NCI-H146 treated with DMSO at 0.1 percent for 48 hours (cell line): ENCODE measurements around the gene PIM3.

Experiments
- DNase-seq: peaks from one replicate; lab custom pipeline; 2025; ENCODE audit not compliant: unreplicated experiment; lab: John Stamatoyannopoulos, UW

The PIM3 gene

DNA sequence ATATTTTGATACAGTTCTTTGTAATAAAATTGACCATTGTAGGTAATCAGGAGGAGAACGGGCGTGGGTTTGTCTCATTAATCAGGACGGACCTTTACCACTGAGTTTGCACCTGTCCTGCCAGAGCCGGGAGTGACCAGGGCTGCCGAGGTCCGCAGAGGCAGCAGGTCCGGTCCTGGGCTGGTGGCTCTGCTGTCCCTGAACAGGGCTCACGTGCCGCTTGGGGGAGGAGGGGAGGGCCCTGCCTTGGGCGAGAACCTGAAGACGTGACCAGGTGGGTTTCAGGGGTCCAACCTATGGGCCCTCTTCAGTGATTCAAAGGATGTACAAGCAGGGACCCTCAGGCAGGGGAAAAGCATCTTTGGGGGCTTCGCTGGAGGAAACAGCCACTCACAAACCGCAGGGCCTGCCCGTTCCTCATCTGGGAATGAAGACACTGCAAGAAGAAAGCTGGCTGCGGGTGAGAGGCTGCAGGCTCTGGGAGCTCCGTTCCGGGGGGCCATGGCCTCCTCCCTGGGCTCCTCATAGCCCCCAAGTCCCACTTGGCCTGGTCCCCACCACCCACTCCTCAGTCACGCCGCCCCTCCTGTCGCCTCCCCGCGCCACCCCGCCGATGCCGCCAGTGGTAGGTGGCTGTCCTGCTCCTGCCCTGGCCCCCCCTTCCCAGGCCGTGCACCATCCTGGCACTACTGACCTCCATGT lies 32.9 kb upstream of the PIM3 start:
- DNase-seq: no peak

DNA sequence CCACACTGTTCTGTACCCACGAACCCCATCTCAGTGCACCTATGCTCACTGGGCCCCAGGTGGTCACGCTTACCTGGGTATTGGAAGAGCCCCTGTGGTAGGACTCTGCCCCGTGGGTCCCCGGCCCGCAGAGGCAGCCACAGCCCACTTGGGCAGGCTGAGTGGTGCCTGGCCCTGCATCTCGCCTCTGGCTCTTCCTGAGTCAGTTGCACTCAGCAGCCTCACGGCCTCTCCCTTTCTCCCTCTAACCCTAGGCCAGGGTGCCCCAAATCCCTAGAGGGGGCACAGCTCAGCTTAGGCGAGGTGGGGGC lies 32.4 kb upstream of the PIM3 start:
- no peak for DNase-seq

DNA sequence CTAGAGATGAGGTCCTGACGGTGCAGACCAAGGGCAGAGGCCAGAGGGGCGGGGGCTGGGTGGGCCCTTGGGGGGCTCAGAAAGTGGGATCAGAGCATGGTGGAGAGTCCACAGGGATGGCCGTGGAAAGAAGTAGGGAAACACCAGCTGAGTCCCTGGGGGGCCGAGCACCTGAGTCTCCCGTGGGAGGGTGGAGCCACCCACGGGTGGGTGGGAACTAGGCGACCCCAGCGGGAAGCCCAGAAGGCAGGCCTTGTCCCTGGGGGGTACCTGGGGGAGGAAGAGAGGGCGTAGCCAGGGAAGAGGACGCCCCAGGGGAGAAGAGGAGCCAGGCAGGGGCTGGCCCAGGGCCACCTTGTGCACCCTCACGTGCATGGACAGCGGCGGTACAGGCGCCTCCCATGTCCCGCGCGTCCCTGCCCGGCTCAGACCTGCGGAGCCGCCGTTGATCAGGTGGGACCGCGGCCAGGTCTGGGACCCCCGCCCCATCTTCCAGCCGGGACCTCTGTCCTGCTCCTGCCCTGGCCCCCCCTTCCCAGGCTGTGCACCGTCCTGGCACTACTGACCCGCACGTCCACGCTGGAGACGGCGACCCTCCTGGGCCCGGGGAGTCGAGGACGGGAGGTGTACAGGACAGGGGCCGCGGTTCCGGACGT lies 31.9 kb upstream of the PIM3 start:
- DNase-seq: no peak

DNA sequence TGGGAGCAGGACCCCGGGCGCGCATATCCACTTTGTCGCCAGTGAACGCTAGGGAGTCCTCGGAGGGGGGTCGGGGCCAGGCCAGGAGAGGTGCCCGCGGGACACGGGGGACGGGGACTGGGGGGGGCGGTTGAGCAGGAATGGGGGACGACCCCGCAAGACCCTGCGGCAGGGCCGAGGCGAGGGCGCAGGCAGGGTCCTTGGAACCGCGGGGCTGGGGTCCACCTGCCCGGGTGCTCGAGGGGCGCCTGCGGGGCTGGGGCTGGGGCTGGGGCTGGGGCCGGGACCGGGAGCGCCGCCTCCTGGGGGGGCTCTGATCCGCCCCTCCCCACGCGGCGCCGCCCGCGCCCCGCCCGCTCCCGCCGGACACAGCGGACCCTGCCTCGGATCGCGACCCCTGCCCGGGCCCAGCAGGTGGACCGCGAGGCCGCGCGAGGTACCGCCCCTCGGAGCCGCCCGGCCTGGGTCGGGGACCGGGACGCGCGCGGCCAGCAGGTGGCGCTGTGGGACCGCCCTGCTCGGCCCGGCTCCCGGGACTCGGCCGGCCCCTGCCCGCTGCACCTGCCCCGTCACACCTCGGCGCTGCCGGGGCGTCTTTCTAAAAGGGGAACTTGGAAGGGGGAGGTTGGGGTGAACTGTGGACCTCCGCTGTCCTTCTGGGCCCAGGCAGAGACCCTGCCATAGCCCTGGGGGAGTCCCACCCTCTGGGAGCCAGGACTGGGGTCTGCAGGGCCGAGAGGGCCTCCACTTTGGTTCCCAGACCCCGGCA lies 31.2 kb upstream of the PIM3 start:
- peak; percentile 4 for DNase-seq

DNA sequence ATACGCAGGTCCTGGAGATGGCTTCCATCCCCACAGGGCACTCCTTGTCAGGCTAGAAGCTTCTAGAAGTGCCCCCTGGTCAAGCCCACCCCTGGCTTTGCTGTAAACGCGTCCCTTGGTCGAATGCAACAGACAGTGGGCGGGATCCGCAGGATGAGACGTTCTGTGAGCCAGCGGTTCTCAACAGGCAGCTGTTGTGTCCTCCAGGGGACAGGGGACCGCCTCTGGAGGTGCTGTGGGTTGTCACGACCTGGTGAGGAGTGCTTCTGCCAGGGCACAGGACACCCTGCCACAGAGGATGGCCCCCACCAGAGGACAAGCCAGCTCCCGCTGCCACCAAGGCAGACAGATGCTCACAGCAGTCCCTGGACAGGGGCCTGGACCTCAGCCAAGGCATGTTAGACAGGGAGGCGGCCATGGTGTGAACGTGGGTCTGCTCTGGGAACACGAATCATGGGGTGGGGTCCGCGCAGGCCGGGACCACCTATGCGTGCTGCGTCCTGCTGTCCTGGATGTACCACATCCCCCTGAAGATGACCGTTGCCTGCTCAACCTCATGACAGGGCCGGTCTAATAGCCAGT lies 30.5 kb upstream of the PIM3 start:
- DNase-seq: no peak

DNA sequence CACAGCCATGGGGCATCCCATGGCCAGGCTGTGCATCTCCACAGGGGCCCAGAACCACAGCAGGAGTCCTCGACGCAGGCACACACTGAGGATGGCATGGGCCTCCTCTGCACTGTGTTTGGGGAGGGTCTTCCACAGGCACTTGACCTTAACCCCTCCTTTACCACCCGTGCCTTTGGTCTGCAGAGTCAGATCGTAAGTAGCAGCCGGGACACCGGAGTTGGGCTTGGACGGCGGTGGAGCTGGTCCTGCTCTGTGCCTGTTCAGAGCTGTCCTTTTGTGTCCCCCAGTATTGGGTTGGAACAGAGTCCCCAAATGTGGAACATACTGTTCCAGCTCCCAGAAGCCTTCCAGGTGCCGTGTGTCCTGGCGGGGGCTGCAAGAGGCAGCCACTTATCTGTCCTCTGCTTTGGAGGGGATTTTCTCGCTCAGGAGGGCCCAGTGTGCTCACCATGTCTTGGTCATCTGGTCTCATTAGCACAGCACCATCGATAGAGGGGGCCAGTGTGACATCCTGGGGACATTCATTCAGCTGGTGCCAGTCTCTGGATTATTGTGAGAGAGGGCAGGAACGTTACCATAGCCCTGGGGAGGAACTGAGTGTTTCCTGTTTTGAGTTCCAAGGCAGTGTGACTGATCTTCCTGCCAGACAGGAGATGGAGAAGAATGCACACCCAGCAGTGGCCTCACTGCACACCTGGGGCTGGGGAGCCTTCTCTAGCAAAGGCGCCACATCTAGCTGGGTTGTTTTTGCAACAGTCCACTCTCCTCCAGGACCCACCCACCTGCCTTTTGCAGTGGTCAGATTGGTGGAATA lies 29.8 kb upstream of the PIM3 start:
- DNase-seq: peak; percentile 15

DNA sequence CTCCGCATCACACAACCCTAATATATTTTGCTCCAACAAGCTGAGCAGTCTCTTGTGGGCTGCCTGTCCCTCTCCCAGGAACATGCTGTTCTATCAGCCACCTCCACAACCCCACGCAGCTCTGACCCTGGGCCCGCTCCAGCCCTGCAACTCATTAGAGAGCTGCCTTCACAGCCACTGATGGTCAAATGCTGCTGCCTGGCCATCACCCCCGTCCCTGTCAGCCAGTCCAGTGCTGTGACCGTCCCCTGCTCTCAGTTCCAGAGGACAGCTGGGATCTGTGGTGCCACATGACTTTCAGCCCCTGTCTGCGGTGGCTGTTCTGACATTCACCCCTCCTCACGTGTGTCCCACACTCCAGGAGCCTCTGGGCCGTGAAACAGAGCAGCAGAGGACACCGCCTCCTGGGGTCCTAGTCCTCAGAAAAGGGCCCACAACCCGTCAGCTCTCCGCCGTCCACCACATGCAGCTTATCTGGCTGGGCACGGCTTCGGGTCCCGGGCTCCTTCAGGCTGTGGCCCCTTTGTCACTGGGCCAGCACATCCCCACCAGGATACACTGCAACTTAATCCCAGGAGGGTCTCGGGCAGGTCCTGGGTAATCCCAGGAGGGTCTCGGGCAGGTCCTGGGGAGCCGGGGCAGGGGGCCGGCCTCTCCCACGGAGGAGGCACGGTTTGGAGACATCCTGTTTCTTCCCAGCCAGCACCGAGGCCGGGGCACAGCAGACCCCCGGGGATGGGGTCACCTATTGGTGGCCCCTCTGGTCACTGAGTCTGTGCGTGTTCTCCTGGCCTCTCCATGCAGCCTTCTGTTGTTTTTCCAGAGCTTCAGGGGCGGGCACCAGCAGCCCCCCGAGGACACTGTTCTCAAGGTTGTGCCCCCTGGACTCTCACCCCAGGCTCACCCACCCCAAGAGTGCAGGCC lies 27.1 kb upstream of the PIM3 start:
- no peak for DNase-seq

DNA sequence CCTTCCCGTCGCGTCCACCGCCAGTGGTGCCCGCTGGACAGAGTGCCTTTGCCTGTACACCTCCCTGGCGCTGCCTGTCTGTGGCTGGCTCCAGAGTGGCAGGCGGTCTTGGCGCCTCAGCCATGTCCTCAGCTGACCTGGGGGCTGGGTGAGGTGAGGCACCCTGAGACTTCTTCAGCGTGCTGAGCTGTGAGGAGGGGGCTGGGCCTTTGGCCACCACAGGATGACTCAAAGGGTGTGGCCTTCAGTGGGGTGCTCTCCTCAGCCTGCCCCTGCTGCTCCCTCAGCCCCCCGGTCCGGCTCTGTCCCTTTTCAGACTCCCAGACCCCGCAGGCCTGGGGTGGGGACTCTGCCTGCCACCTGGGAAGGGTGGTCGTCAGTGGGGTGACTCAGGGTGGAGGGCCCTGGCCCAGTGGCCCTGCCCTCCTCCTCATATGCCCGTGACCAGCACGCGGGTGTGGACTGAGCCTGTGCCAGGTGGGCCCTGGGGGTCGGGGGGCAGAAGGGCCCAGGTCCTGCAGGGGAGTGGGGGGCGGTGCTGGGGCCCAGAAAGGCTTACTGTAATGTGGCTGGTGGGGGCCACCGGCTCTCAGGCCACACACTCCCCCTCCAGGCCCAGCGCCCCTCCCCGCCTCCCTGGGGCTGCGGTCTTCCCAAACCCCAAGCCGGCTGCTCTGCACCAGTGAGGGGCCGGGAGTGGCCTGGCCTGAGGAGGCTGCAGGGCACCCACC lies 26.2 kb upstream of the PIM3 start:
- DNase-seq: no peak

DNA sequence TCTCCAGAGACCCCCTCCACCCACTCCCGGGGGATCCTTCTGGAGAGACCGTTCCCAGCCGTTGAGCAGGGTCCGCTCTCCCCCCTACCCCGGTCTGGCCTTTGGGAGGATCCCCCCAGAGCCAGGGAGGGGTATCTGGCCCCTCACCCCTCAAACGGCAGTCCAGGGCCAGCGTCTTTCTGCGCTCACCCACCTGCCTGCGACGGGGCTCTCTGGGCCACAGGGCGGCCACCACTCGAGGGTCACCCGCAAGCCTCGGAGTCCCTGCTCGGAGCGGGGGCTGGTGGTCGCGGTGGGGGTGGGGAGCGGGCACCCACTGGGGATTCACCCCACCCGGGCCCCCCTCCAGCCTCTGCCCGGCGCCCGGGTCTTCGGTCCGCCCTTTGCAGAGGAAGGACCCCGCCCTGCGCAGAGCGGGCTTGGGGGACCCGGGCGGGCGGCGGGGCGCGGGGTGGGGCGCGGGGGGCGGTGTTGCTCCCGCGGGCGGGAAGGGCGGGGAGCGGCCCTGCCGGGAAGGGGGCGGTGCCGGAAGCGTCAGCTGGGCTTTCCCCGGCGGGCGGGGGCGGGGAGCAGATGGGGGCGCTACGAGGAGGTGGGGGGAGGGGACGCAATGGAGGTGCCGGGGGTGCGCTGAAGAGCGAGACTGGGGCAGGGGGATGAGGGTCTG lies 25.5 kb upstream of the PIM3 start:
- DNase-seq: no peak

DNA sequence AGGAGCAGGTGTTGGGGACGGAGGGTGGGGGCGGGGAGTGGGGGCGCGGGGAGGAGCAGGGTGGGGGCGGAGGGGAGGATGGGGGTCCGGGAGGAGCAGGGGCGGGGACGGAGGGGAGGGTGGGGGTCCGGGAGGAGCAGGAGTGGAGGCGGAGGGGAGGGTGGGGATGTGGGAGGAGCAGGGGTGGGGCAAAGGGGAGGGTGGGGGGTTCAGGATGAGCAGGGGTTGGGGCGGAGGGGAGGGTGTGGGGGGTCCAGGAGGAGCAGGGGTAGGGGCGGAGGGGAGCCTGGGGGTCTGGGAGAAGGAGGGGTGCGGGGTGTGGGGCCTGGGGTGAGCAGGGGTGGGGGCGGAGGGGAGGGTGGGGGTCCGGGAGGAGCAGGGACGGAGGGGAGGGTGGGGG lies 25.0 kb upstream of the PIM3 start:
- DNase-seq: no peak

DNA sequence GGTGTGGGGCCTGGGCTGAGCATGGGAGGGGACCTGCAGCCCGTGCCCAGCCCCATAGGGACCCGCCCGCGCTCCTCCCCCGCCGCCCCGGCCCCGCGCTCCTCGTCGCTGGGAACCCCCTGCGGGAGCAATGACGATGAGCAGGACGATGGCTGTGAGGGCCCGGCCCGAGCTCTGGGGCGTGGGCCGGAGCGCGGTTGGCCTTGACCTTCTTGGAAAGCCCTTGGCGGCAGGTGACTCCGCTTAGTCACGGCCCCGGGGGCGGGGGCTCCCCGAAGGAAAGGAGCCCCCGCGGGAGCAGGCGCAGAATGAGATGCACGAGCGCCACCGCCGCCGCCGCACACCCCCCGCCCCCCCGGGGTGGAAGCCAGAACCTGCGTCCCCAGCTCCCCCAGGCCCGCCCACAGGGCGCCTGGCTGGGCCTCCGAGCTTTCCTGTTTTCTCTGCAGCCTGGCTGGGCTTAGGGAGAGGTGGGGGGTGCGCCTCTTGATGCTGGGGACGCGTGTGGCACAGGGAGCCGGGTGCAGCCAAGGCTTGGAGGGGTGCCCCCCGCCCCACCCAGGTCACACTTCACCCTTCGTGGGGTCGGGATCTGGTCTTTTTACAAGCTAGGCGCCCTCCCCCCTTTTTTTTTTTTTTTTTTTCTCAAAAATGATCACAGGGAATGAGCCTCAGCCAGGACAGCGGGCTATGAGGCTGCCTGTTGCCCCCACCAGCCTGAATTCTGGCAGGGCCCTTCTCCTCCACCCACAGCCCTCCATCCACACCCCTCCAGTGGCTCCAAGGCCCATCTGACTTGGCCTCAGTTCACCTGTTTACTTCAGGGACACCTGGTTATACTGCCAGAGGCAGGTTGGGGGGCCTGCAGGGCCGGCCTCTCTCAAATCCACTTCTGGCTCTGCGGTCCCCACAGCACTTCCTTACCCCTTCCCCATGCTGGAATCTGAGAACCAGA lies 24.3 kb upstream of the PIM3 start:
- peak; percentile 3 for DNase-seq

DNA sequence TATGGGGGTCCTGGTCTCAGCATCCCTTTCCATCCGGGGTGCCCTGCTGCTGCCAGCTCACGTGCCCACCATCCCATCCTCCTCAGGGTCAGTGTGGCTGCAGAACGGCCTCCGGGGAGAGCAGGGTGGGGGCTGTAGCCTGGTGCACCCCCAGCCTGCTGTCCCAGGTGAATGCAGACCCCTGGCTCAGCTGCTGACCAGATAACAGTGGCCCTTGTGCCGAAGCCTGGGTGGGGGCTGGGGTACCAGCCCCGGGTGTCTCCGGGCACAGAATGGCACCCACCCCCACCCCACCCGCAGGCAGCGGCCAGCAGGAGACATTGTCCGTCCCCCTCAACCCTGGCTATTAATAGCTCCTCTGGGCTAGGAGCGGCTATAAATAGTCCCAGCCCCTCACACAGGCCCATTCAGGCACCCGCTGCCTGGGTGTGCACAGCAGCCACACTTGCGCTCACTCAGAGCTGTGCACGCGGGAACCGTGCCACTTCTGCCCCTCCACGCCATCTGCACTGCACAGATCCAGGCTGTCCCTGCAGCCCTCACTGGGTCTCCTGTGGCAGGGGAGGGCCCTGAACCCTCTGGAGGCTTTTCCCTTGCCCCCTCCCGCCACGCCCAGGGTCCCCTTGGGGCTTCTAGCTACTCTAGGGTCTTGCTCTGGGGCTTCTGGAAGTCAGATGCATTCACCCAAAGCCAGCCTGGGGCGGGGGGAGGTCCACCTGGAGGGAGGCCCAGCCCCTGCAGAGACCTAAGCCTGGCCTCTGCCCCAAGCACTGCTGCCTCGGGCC lies 23.4 kb upstream of the PIM3 start:
- DNase-seq: no peak

DNA sequence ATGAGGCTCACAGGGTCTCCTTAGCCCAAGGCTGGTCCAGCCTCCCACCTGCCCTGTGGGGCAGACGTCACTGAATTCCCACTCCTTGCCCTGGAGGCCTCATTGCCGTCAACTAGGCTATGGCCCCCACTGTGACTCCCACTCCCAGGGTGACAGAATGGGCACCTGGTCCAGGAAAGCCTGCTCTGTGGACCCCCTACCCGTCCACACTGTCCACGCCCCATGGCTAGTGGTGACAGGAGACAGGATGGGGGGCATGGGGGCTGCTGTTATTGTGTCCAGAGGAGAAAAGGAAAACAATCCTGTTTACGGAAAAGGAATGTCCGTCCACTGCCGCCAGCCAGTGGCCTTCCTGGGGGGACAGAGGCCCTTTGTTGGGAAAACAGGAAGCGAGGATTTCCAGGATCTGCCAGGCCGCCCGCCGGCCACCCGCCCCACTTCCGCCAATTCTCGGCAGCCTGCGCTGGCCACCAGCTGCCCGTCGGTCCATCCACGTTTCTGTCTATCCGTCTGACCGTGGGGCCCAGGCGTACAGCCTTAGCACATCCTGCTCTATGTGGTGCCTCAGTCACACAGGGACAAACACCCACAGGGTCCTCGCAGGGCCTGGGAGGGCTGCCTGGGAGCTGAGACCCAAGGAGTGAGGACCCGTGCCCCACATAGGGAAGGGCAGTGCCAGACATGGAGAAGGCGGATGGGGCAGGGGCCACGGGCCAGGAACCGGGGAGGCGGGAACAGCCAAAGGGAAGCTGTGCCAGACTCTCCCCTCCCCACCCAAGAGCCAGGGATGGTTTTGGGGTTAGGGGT lies 22.6 kb upstream of the PIM3 start:
- DNase-seq: no peak

DNA sequence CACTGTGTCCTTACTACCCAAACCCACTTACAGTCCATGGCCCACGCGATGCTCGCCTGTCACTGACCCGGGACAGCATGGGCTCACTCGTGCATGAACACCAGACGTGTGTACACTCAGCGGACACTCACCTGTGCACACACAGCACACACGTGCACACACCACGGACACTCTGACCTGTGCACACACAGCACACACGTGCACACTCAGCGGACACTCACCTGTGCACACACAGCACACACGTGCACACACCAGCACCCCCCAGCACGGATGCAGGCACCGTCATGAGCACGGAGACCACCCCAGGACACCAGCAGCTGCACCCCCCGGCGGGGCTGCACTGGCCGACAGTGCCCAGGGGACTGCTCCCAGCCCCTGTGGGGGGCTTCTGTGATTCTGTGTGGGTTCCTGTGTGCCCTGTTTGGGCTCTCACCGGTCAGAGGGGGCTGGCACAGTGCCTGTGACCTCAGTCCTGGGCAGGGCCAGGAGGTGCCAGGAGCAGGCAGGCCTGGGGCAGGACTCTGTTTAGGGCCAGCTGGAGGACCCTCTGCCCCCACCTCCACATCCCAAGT lies 21.9 kb upstream of the PIM3 start:
- DNase-seq: no peak

DNA sequence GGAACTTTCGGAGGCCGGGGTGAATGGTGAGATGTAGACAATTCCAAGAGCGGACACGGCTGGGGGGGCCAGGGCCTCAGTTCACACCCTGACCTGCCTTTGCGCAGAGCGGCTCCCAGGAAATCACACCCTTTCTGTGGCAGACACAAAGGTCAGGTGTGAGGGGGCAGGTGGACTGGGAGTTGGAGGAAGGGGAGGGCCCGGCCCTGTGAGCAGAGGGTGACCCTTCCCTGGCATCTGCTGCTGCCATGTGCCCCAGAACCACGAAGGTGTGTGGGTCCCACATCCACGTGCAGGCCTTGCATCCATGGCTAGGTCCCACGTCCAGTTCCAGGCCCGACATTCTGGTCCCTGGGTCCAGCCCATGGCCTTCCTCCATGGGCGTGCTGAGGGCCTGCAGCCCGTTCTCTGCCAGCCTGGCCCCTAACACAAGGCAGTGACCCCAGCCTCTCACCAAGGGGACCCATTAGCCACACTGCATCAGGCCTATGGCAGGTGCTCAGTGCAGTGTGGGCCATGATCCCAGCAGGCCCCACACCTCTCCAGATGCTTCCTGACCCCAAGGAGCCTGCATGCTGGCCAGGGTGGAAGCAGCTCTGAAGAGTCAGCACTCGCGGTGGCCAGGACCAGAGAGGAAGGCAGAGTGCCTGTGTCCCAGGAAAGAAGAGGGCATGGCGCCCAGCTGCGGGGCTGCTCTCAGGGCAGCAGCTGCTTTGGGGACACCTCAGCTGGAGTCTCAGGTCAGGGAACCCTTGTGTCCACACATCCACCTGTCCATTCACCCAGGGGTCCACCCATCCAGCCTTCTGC lies 18.9 kb upstream of the PIM3 start:
- no peak for DNase-seq
